RWPE1 (cell line): Measurements from ENCODE around the gene PBX4.

ENCODE experiments used
- CTCF ChIA-PET: fragments of 350-600 bp; sonication (Branson Sonifier 250); formaldehyde crosslinking; extraction: SDS; loops from one replicate; lab custom pipeline; 2021; lab: Yijun Ruan, JAX
- POLR2A ChIA-PET: fragments of 400-600 bp; formaldehyde crosslinking; extraction: SDS; loops from one replicate; lab custom pipeline; 2020; ENCODE audit warnings: antibody characterized with exemption; ENCODE audit not compliant: low non-redundant PET; lab: Yijun Ruan, JAX
- DNase-seq: peaks from one replicate; pipeline ENCODE4 v3.0.0; 2012; ENCODE audit warnings: low spot score
- H3K27ac ChIP-seq: fragments of 450-650 bp; 2 replicates; pipeline ENCODE4 v1.5.1; 2017
- TF ChIP-seq, protein P1 (sequence below): fragments of 450-650 bp; conservative IDR thresholded peaks from 2 replicates; pipeline ENCODE4 v1.5.1; 2017; ENCODE audit warnings: low read depth, mild to moderate bottlenecking

PBX4 gene

DNA sequence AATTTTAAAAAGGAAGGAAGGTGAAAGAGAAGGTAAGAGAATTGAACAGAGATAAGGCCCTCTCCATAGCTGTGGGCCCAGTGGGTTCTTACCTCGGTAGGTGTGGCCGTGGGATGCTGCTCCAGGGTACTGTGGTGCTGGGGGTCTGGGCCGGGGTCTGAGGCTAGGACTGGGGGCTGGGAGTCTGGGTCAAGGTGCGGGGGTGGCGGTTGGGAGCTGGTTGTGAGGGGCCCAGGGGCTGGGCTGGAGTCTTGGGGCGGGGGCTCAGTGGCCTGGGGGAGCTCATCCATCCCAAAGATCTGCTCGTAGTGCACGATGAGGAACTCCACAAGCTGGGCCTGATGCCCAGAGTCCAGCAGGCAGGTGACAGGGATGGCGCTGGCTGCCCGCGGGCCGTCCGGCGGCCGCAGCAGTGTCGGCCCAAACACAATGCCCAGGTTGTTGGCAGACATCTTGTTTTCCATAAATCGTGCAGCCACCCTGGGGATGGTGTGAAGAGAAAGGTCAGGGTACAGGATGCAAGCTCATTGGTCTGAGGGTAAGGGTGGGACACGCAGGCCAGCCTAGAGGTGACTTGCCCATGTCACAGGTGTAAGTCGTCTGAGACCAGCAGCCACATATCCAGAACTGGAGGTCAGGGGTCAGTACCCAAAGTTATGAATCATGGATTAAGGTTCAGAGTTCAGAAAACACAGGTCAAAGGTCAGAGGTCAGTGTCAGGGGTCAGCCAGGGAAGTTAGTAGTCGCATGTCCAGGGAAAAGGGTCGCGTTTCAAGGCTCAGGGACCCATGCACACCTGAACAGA is 15.4 kb upstream of the PBX4 start:
- H3K27ac ChIP-seq, result no peak overlapping the region
- TF ChIP-seq, protein P1, sequence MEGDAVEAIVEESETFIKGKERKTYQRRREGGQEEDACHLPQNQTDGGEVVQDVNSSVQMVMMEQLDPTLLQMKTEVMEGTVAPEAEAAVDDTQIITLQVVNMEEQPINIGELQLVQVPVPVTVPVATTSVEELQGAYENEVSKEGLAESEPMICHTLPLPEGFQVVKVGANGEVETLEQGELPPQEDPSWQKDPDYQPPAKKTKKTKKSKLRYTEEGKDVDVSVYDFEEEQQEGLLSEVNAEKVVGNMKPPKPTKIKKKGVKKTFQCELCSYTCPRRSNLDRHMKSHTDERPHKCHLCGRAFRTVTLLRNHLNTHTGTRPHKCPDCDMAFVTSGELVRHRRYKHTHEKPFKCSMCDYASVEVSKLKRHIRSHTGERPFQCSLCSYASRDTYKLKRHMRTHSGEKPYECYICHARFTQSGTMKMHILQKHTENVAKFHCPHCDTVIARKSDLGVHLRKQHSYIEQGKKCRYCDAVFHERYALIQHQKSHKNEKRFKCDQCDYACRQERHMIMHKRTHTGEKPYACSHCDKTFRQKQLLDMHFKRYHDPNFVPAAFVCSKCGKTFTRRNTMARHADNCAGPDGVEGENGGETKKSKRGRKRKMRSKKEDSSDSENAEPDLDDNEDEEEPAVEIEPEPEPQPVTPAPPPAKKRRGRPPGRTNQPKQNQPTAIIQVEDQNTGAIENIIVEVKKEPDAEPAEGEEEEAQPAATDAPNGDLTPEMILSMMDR, result no peak
- CTCF ChIA-PET, result interaction anchor here (0.6 to 1.3 kb wide), 2 partner anchors 10 to 79 kb away, joined by 3 to 4 read pairs; no protein-coding TSS in a partner anchor
- DNase-seq, result no peak
- POLR2A ChIA-PET, result no interaction called here

DNA sequence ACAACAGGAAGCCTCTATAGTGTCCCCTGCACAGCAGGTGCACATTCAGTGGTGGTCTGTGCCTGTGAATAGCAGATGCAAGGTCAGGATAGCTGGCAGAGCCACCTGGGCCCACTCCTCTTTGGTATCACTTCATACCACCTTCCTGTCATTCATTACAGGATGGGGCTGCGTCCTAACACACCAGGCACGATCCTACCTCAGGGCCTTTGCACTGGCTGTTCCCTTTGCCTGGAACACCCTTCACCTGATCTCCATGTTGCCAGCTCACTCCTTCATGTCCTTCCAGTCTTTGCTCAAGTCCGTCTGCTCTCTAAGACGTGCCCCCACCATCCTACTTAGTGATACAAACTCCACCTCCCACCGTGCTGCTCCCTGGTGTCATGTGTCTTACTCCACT is 14.2 kb upstream of the PBX4 start:
- TF ChIP-seq, protein P1, result no peak
- CTCF ChIA-PET, result no interaction called here
- POLR2A ChIA-PET, result interaction anchor here (0.7 kb wide), 1 partner anchor 32 kb away, joined by 5 read pairs; no protein-coding TSS in a partner anchor

DNA sequence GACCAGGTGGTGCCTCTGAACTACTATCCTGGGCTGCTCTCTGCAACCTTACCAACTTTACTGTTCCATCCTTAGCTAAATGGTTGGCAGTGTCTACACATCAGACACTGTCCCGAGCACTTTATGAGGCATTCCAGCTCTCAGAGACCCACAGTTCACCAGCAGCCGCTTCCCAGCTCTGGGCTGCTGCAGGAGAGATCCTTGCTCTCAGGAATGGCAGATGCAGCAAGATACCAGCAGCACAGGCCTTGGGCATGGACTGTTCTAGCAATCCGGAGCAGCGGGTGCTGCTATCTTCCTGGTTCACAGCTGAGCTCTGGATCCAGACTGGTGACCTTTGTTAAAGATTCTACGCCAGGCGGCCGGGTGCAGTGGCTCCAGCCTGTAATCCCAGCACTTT is 12.9 kb upstream of the PBX4 start:
- TF ChIP-seq, protein P1, result no peak
- ChIA-PET POLR2A (no interaction called here), CTCF (no interaction called here)
- peak overlapping the region; percentile 31 for H3K27ac ChIP-seq
- DNase-seq, result no peak

More for the DNA sequence above, 14.2 kb upstream of the PBX4 start:
- DNase-seq, result no peak
- H3K27ac ChIP-seq, result no peak overlapping the region

DNA sequence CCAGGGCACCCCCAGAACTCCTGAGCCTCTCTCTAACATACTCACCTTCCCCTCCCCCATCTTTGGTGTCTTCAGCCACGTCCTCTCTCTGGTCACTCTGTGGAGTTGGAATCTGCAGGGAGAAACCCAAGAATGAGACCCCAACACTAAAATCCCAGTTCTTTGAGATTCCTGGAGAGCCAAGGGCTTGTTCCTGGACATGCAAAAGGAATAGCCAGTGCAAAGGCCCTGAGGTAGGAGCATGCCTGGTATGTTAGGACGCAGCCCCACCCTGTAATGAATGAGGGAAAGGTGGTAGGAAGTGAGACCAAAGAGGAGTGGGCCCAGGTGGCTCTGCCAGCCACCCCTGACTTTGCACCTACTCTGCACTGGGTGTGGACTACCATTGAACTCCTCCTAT is 11.9 kb upstream of the PBX4 start:
- no peak for DNase-seq
- CTCF ChIA-PET, result interaction anchor here (0.6 kb wide), 1 partner anchor 76 kb away, joined by 3 read pairs; no protein-coding TSS in a partner anchor
- POLR2A ChIA-PET, result no interaction called here
- H3K27ac ChIP-seq, result peak overlapping the region; percentile 84; the same call in 1 of the 2 replicates
- TF ChIP-seq, protein P1, result no peak

DNA sequence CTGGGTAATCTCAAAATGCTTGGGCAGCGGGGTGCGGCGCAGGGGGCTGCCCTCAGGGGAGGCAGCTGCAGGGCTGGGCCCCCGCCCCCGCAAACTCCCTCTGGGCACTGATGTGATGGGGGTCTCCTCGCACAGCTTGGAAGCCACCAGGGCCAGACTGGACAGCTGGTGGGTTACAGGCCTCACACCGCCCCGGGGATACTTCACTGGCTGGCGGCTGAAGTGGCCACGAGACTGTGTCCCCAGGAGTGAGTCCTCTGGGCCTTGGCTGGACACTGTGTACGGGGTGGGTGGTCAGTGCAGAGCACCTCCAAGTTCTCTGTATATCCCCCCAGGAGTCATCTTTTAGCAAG is 11.6 kb upstream of the PBX4 start:
- POLR2A ChIA-PET, result no interaction called here
- H3K27ac ChIP-seq, result peak overlapping the region; percentile 84
- no peak for DNase-seq
- TF ChIP-seq, protein P1, result no peak
- CTCF ChIA-PET, result interaction anchor here (0.9 kb wide), 1 partner anchor 76 kb away, joined by 4 read pairs; no protein-coding TSS in a partner anchor

DNA sequence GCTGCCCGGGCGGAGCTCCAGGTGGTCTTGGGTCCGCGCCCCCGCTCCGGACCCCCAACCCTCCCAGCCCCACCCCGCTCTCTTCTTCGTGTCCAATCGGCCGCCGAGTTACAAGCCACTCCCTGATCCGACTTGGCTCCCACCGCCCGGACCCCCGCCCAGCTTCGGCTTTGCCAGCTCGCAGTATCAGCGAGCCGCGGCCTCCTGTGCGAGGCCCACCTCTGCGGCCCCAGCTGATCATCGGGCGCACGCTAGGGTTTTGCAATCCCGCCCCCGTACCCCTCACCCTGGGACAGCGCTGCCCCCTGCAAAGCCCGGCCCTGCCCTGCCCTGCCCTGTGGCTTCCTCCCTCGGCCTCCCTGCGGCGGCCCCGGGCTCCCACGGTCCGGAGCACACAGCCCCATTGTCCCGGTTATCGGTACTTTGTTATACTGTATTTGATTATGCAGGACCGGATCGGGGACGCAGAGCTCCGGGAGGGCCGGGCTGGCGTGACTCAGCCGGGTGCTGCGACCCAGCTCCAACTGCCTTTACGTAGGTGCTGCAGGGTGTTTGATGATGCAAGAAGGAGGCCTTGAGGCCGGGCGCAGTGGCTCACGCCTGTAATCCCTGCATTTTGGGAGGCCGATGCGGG is 10.1 kb upstream of the PBX4 start:
- peak; percentile 95 for DNase-seq
- CTCF ChIA-PET, result interaction anchor here (0.6 kb wide), 1 partner anchor 193 kb away, joined by 3 read pairs; the partner anchor contains the start of gene ZNF506
- POLR2A ChIA-PET, result interaction anchor here (0.7 kb wide), 1 partner anchor 15 kb away, joined by 3 read pairs; no protein-coding TSS in a partner anchor
- TF ChIP-seq, protein P1, result no peak
- peak overlapping the region; percentile 84 for H3K27ac ChIP-seq
